HG03469 (cell line): ENCODE data around the gene MED27.

Source experiments
- ATAC-seq: cut with Tn5 transposase; IDR thresholded peaks from one replicate; pipeline ENCODE4 v1.9.1; 2021; ENCODE audit warnings: mild to moderate bottlenecking, moderate library complexity, moderate number of reproducible peaks; ENCODE audit not compliant: unreplicated experiment

MED27 gene

DNA sequence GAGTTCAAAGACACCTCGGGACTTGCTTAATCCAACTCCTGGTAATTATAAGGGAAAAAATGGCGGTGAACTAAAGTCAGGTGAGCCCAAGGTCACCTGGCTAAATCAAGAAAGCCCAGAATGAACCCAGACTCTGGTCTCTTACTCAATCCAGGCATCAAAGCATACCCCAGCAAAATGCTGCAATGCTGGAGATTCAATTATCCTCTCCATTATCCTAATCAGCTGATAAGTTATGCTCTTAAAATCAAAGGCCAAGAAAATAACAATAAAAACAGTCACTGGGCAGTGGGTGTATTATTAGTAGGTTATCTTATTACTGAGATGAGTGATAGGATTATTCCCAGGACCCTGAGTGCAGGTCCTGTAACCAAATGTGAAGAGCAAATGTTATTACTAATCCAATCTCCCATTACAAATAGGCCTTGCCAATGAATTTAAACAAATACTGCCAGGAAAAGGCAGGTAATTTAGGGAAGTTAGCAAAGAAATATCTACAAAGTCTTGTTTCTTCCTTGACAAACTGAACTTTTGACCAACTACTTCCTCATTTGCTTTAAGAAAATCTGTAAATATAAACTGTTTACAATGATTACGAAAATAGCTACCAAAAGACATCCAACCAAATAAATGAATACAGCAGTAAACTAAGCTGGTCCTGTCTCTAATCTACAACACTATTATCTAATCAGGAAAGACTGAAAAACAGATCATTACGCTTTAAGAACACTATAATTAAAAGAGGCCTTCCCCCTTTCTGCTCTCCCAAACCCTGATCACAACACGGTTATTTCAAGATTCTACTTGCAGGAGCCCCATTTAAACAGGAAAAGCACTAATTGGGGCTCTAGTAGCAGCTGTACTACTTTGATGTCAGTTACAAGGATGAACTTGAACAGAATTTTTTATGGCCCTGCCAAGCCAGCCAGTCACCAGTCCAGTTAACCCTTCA, 103.2 kb downstream of the MED27 start:
- no peak for ATAC-seq

DNA sequence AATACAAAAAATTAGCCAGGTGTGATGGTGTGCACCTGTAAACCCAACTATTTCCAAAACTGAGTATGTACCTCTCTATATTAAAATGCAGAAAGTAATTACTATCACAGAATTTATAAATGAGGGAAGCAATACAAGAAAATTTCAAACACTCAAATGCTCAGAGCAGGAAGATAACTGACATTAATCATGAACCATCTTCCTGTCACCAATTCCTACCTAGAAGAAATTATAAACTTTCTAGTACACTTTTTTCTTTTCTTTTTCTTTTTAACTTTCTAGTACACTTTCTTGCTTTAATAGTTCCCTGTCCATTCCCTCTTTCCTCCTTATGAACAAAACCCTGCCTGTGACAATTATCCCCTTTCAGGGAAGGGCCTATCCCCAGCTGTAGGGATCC, 106.8 kb downstream of the MED27 start:
- no peak for ATAC-seq

DNA sequence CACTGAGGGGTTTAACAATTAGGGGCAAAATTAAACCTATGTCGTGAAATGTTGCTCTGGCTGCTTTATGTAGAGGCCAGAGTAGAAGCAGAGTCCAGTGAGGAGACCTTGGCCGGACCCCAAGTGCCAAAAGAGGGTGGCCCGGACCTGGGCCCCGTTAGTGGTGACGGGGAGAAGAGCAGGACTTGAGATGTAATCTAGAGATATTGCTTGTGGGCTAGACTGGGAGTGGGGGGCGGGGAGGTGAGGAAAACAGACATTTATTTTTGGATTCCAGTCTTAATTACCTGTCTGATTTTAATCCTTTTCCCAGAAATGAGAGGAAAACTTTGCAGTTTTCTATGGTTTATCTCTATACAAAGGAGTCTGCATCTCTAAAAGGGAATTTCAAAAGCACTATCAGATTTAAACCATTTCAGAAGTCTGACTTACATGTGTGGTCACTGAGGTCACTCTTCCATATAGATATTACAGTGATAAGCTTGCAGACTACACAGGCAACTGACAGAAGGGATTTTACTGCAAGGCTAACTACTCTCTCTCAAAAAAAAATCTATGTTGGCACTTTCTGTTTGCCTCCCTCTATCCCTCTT, 108.1 kb downstream of the MED27 start:
- no peak for ATAC-seq

DNA sequence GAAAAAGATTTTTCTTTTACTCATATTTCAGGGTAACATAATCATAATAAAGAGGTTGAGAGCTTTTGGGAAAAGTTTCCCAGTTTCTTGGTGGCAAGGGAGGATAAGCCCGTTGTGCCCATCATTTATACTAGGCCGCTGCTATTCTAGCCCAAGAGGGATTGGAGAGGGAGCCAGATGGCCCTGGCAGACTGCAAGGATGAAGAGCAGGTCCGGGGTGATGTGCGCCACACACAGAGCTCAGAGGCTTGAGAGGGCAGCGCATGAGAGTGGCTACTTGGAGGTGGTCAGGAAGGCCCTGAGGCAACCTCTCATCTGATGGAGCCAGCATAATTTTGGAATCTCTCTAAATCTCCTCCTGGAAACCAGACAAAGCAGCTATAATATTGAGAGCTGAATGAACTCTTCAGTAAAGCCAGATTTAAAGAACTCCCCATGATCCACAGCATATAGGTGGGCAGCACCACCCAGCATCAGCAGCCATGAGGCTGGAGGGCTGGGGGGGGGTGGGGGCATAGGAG, 110.1 kb downstream of the MED27 start:
- no peak for ATAC-seq

DNA sequence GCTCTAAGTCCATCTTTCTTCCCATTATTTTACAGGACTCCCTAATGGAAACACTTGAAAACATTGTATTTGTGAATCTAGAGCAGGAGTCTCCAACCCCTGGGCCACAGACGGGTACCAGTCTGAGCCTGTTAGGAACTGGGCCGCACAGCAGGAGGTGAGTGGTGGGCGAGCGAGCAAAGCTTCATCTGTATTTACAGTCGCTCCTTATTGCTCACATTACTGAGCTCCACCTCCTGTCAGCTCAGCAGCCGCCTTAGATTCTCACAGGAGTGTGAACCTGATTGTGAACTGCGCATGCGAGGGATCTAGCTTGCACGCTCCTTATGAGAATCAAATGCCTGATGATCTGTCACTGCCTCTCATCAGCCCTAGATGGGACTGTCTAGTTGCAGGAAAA, 111.0 kb downstream of the MED27 start:
- ATAC-seq: no peak

DNA sequence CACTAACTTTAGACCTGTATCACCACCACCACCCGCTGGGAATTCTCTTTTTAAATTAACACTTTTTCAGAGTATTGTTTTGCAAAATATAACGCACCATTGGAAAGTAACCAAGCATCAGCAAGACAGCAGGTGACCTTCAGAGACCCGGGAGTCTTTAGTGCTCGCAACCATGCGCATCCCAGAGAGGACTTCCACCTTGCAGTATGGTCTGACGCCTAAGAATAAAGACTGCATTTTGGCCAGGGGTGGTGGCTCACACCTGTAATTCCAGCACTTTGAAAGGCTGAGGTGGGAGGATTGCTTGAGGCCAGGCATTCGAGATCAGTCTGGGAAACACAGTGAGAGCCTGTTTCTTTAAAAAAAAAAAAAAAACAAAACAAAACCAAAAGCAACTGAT, 113.8 kb downstream of the MED27 start:
- ATAC-seq: no peak

DNA sequence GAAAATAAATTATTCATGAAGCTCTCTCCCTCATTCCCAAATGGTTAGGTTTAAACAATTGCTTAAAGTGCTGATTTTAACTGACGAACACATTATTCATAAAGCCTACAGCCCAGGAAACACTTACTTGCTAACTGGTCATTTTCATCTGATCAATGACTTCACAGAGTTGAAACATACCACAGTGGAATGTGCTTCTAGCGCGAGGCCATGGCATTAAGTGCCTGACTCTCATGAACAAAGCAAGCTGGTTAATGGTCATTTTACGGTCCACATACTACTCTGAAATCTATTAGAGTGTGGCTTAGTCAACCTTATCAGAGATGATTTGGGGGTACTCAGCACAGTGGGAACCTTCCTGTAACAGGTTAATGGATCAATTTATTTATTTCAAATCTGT, 114.6 kb downstream of the MED27 start:
- ATAC-seq: no peak

DNA sequence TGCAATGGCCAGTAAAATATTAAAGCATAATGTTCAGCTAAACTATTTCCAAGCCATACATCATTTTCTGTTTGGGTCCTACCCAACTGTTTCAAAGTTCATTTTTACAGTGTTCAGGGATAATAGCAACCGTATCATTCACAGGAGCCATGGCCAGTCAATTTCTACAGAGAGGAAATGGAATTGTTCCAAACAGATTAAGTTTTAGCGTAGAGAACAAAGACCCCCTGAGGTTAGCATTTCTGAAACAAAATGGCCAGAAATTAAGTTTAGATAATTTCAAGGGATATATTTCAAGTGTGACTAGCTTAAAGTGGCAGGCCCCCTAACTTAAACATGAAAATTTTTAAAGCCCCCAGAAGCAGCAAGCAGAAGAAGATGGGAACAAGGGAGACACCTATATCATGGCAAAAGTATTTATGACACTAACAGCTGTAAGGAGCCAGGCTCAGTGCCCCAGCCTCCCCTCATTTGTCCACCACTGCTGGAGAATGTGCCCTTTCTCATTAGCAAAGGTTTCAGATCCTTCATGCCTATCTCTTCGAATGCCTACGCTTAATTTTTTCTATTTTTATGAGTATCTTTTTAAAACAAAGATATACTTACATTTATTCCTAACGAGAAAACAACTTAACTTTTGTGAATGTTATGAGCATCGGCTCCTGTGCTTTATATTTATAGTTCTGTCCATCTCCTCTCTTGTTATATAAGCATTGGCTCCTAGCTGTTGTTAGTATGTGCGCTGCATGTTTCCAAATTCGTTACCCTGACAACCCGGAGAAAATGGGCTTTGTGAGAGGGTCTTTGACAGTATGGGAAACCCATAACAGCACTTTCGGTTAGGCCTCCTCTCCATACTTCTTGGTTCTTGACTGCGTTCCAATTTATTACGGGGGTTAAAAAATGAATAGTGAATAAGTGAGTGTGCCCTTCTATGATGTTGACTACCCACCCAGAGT, 116.3 kb downstream of the MED27 start:
- ATAC-seq: no peak

DNA sequence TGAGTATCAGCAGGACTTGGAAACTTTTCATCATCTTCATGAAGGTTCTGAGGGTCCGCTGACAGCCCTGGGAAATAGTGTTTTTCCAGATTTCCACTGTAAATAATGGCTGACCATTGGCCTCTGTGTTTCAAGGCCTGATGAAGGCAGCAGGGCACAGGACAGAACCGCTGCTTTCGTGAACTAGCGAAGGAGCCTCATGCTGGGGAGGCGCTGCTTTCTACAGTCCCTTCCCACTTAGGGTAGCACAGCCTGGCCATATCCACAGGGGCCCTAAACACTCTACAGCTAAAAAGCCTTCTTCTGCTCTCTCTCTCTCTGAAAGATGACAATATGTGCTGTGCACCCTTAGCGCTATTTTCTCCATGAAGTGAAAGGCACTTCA, 118.2 kb downstream of the MED27 start:
- no peak for ATAC-seq

DNA sequence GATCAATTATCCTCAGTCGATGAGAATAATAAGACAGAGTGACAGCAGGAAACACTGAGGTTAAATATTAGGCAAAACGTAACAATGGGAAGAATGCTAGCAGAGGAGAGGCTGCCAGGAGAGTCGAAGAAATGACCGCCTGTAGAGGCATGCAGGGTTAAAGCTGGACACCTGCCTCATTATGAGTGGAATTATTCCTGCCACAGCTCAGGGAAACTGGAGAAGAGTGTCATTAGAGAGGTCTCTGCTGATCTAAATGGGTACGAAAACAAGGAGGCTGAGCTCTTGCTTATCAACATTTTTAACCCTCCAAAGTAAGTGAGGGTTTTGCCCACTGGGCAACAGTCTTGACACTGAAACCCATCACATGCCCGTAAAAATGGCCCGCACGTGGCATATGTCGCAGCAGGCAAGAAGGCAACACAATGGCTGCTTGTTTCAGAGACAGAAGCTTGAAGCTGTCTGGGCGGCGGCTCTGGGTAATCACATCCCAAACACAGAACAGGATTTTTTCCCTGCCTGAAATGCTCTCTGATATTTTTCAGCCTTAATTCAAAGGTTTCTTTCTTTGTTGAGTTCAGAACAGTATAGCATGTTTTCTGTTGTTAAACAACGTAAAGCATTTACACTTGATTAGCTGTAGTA, 118.7 kb downstream of the MED27 start:
- ATAC-seq: no peak

DNA sequence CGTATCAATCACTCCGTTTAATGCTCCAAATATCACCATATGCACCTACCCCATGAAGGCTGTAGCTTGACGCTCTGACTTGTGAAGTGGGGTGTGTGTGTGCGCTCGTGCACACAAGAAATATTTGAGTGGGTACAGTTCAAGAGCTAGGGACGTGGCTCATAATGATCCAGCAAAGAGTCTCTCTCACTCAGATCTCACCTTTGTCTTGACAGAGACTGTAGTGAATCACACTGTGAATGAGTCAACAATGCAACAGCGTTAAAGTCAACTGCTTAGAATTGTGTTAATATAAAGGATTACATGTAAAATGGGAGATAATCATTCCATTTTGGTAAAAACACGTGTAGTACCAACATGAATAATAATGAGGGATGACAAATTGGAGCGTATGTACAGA, 119.4 kb downstream of the MED27 start:
- ATAC-seq: no peak

DNA sequence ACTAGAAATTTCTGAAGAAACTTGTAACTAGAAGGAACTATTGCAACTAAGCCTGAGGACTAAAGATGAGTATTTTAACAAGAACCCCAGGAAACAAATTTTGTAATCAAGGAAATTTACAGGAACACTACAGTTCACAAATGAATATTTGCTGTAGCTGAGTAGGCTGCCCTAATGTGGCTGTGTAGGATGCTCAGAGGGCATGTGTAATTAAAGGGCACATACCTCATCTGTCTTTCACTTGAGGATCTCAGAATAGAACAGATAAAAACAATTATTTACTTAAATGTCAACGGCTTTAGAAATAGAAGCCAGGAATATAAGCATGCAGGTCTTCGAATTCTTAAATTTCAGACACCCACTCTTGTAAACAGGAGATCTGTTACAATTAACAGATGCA, 119.8 kb downstream of the MED27 start:
- no peak for ATAC-seq

DNA sequence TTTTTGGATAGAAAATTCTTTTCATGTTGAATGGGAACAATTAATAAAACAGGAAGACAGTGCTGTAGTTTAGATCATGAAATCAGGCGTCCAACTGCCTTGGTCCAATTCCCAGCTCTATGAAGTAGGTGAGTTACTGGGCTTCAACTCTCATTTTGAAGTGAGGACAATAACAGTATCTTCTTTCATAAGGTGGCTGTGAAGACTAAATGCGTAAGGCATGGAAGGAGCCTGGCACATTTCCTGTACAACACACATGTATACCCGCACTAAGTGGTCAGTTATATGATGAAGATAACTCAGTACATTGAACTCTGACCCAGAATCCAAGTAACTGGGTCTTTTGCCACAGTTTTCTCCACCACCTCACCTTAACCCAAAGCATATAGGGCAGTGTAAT, 120.6 kb downstream of the MED27 start:
- ATAC-seq: no peak

DNA sequence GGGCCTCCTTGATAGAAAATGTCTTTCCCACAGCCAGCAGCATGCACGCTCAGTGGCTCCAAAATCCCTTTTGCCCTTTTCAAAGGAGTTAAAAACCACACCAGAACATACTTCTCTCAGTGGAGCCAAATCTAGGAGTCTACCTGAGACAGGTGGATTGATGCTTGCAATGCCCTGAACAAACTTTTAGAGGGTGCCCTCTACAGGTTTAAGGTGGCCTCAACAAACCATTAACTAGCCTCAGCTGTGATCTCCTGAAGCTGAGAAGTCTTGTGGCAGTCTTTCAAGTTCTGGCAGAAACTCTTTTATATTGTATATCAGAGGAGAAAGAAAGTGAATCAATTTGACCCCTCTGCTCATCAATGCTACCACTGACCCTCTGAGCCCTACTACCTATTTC, 125.4 kb downstream of the MED27 start:
- ATAC-seq: no peak

DNA sequence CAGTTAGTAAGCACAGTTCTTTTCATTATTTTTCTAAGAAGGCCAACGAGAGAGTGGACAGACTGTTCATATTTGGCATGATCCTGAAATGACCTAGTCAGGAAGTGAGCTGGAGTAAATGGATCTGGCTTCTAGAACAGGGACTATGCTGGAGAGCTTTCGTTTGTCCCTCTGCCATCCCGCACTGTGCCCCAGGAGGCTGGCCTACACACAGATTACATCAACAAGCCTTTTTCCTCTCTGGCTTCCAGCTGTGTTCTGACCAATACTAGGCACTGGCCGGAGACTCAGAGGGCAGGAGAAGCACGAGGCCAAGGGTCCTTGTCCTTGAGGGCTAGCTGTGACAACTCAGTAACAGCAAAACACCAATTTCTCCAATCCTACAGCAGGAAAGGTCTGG, 127.8 kb downstream of the MED27 start:
- no peak for ATAC-seq

DNA sequence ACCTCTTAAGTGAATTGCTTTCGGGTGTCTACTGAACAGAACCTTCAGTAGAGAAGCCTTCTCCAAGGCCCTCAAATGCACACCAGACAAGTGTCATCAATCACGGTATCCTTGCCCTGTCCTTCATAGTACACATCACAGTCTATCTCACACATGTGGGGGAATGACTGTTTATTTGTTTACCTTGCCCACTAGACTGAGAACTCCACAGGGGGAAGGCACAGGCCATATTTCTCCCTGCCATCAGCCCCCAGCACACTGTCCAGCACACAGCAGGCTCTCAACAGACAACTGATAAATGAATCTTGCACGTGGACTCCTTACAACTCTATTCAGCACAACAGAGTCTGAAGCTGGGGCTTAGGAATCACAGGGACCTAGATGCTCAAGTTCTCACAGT, 128.5 kb downstream of the MED27 start:
- ATAC-seq: no peak

DNA sequence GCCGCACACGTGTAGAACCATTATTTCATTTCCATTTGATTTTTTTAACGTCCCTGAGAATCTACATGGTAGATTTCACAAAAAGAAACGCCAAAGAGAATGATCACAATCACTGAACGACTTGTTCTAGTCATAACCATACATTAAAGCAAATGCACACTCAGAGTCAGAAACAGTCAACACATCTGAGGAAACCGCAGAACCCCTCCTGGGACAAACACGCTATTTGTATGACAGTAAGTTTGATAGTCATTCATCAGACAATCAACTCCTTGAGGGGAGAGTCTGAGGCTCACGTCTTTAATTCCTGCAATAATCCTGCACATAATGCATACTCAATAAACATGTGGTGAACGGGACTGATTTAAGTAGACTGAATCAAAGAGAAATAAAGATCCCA, 129.2 kb downstream of the MED27 start:
- no peak for ATAC-seq

DNA sequence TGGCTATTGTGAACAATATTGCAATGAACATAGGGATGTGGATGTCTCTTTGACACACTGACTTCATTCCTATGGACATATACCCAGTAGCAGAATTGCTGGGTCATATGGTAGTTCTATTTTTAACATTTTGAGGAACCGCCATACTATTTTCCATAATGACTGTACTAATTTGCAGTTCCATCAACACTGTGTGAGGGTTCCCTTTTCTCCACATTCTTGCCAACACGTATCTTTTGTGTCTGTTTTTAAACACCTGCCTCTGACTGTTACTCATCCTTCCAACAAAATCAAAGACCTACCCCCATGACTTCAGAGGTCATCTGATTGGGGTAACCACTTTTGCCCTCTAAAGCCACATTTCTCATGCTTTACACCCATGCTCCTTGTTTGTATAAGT, 133.5 kb downstream of the MED27 start:
- no peak for ATAC-seq

DNA sequence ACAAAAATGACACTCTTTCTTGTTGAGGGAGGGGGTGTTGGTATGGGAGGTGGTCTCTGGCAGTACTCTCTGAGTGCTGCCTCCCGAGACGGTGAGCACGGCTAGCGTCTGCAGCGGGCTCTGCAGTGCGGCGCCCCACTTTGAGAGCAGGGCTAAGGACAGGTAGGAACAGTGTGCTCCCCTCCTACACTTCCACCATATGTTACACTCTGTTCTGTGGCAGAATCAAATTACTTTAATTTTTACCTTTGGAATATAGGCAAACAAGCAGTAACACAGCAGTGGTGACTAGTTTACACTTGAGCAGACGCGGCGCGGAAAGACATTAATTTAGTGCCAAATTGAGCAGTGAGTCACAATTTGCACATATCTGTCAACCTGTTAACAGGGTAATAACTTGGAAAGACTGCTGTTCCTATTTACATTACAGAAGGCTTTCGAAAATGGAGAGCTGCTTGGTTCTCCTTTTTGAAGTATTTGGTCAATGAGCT, 136.3 kb downstream of the MED27 start:
- no peak for ATAC-seq

DNA sequence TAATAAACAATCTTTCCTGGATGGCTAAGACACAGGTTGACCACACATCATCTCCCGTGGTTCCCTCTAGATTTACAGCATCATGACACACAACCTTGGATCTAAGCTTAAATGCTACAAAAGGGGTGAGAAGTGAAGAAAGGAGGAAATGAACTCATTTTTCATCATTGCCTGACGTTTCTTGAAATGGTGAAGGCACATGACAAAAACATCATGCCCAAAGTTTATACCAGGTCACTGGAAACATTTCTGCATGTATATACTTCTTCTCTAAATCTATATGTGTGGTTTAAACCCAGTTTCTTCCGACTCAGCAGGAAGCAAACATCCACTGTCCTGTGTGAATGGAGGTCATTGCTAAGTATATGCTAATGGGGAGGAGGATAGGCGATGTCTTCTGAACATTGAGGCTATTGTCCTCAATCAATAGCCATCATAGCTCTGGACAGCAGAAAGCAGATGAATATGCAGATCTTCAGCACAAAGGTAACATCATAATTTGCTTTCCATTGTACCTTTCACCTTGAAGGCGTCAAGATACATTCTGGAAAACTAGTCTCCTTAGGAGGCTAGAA, 137.4 kb downstream of the MED27 start:
- ATAC-seq: no peak
